Mesothelial cell of epicardium (in vitro differentiated cells): ENCODE measurements around the gene GPC6. TPM values are rescaled to one million over a fixed set of nuclear protein-coding genes. Genes with fewer than 3 reads are reported as not detected.

Source experiments
- DNase-seq, 2 experiments: peaks; one replicate each; pipeline ENCODE4 v3.0.0; 2021; ENCODE audit warnings: low spot score in 2 of 2; ENCODE audit not compliant: unreplicated experiment in 2 of 2
- H3K27ac Mint-ChIP-seq: 2 replicates; pipeline ENCODE4 v1.8.0; 2021; ENCODE audit warnings: mixed read lengths
- H3K27me3 Mint-ChIP-seq: 2 replicates; pipeline ENCODE4 v1.8.0; 2021; ENCODE audit warnings: low read depth, mixed read lengths
- H3K36me3 Mint-ChIP-seq: 2 replicates; pipeline ENCODE4 v1.8.0; 2021; ENCODE audit warnings: mixed read lengths
- H3K4me1 Mint-ChIP-seq: 2 replicates; pipeline ENCODE4 v1.8.0; 2021; ENCODE audit warnings: mixed read lengths
- H3K4me3 Mint-ChIP-seq: 2 replicates; pipeline ENCODE4 v1.8.0; 2021; ENCODE audit warnings: mild to moderate bottlenecking, moderate library complexity, mixed read lengths
- H3K9me3 Mint-ChIP-seq: 2 replicates; pipeline ENCODE4 v1.8.0; 2021; ENCODE audit warnings: mixed read lengths
- total RNA-seq: library from RNA; stranded (reverse); gene quantifications from 3 replicates; pipeline ENCODE4 v1.2.1, GENCODE V29; 2021
- TF ChIP-seq, protein P1 (sequence below): fragments of 200-600 bp; sonication (generic); IDR thresholded peaks from one replicate; pipeline ENCODE4 v1.5.0; 2021; ENCODE audit warnings: antibody characterized with exemption; ENCODE audit not compliant: unreplicated experiment

Gene GPC6
- total RNA-seq, 1 donor from 2014 or later, result 112 TPM

DNA sequence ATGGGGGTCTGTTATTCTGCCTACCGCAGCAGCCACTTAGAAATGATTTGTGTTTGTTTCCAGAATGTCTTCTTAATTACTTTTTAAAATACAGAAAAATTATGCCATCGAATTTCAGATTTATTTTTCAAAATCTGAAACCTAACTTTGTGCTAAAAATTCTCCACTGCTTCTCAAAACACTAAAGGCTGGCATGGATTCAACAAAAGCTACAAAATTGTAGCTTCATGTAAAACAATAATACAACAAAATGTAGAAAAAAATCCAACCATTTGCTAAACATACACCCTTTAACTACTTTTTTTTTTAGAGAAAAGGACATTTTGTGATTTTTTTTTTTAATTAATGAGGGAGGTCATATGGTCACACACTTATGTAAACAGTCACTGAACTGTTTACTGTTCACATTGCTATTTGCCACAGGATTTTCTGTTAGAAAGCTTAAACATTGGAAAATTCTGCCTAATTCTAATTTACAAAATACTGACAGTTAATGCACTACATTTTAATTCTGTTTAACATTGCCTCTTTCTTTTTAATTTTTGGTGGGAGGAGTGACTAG is 646.3 kb downstream of the GPC6 start:
- H3K36me3 Mint-ChIP-seq, result peaks cover 10% of the 10 kb centered on the region
- H3K4me3 Mint-ChIP-seq, result no peak overlapping the region
- peaks cover 14% of the 10 kb centered on the region for H3K4me1 Mint-ChIP-seq
- TF ChIP-seq, protein P1, sequence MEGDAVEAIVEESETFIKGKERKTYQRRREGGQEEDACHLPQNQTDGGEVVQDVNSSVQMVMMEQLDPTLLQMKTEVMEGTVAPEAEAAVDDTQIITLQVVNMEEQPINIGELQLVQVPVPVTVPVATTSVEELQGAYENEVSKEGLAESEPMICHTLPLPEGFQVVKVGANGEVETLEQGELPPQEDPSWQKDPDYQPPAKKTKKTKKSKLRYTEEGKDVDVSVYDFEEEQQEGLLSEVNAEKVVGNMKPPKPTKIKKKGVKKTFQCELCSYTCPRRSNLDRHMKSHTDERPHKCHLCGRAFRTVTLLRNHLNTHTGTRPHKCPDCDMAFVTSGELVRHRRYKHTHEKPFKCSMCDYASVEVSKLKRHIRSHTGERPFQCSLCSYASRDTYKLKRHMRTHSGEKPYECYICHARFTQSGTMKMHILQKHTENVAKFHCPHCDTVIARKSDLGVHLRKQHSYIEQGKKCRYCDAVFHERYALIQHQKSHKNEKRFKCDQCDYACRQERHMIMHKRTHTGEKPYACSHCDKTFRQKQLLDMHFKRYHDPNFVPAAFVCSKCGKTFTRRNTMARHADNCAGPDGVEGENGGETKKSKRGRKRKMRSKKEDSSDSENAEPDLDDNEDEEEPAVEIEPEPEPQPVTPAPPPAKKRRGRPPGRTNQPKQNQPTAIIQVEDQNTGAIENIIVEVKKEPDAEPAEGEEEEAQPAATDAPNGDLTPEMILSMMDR, result no peak
- H3K27me3 Mint-ChIP-seq, result no peaks in the 10 kb centered on the region
- no peak overlapping the region for H3K27ac Mint-ChIP-seq
- no peak for DNase-seq
- peaks cover 12% of the 10 kb centered on the region for H3K9me3 Mint-ChIP-seq

DNA sequence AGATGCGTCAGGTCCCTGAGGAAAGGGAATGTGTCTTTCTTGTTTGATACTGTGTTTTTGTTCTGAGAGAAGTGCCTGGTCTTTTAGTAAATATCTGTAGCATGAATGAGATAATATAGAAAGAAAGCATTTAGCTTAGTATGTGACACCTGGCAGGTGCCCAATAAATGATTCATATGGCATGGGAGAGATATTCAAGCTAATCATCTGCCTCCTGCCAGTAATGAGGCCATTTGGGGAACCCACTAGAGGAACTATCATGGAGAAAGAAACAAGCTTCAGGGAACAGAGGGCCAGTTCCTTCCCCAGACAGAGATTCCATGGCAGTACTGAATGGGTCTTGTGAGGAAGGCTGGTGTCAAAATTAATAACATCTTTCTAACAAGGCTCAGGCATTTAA is 648.9 kb downstream of the GPC6 start:
- TF ChIP-seq, protein P1, result no peak
- Mint-ChIP-seq H3K27me3 (no peaks in the 10 kb centered on the region), H3K4me3 (no peak overlapping the region), H3K36me3 (peaks cover 15% of the 10 kb centered on the region), H3K4me1 (peaks cover 10% of the 10 kb centered on the region), H3K27ac (peak overlapping the region; percentile 28), H3K9me3 (peaks cover 17% of the 10 kb centered on the region)
- DNase-seq, result no peak

DNA sequence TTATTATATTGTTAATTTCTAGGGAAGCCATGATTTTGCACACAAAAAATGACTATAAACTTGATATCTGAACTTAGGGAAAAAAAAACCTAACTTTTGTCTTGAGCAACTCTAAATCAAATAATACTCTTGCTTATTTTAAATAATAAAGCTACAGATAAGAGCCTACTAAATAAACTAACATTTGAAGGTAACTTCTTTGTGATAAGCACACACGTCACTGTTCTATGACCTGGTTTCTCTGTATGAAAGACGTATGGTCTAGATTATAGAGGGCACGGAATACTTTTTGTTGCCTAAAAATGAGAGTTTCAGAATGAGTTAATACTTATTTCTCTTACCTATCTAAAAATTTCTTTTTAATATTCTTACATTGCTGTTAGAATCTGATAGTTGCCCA is 649.6 kb downstream of the GPC6 start:
- TF ChIP-seq, protein P1, result no peak
- no peak for DNase-seq
- no peak overlapping the region for H3K4me3 Mint-ChIP-seq
- H3K27me3 Mint-ChIP-seq, result no peaks in the 10 kb centered on the region
- H3K4me1 Mint-ChIP-seq, result peaks cover 9% of the 10 kb centered on the region
- H3K9me3 Mint-ChIP-seq, result peaks cover 17% of the 10 kb centered on the region
- no peak overlapping the region for H3K27ac Mint-ChIP-seq
- H3K36me3 Mint-ChIP-seq, result peaks cover 15% of the 10 kb centered on the region

DNA sequence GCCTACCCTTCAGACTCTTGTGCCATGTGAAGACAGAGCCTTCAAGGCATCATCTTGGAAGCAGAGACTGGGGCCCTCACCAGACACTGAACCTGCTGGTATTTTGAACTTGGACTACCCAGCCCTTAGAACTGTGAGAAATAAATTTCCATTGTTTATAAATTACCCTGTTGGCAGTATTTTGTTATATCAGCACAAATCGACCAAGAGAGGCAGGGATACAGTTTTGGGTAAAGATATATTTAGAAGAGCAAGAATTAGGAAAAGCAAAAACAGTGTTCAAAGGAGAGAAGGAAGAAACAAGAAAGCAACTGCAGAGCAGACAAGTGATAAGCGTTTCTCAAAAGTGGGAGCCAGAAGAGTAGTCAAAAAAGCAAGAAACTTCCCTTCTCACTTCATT is 652.1 kb downstream of the GPC6 start:
- no peak for DNase-seq
- no peak overlapping the region for H3K27ac Mint-ChIP-seq
- TF ChIP-seq, protein P1, result no peak
- peaks cover 17% of the 10 kb centered on the region for H3K9me3 Mint-ChIP-seq
- H3K27me3 Mint-ChIP-seq, result no peaks in the 10 kb centered on the region
- peaks cover 9% of the 10 kb centered on the region for H3K4me1 Mint-ChIP-seq
- no peak overlapping the region for H3K4me3 Mint-ChIP-seq
- peaks cover 15% of the 10 kb centered on the region for H3K36me3 Mint-ChIP-seq

DNA sequence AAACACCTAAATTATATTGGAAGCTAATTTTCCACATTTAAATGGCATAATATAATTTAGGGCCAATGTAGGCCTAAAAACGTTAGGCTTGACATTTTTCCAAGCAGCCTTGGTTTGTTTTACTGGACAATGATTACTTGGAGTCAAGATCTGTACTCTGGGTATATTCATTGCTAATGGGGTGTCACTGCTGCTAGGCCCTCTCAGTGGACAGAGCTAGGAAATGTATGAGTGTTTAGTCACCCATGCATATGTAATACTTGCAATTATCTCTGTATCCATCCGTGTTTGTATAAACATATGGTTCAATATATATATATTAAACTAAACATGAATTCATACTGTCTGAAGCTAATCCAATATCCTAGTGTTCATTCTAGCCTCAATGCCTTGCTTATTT is 654.8 kb downstream of the GPC6 start:
- H3K4me1 Mint-ChIP-seq, result peaks cover 2% of the 10 kb centered on the region
- peaks cover 8% of the 10 kb centered on the region for H3K9me3 Mint-ChIP-seq
- H3K27me3 Mint-ChIP-seq, result no peaks in the 10 kb centered on the region
- no peak for DNase-seq
- H3K27ac Mint-ChIP-seq, result peak overlapping the region; percentile 61
- H3K36me3 Mint-ChIP-seq, result peaks cover 12% of the 10 kb centered on the region
- TF ChIP-seq, protein P1, result no peak
- H3K4me3 Mint-ChIP-seq, result no peak overlapping the region
